A673 (cell line): ENCODE data around the gene RTCB.
A peak's percentile ranks its signal among the peaks of the same experiment; 100 is the strongest.

Experiments used
- CTCF ChIP-seq: fragments of 300-800, 200-600 bp; sonication (generic); conservative IDR thresholded peaks from 2 replicates; pipeline ENCODE4 v1.5.1; 2017; ENCODE audit warnings: low read depth, mild to moderate bottlenecking, antibody characterized with exemption, low read length, moderate library complexity, mixed read lengths
- EZH2 ChIP-seq: fragments of 200-600 bp; sonication (generic); IDR thresholded peaks from 2 replicates; pipeline ENCODE4 v1.6.1; 2017; ENCODE audit warnings: borderline replicate concordance, low read depth, mild to moderate bottlenecking, mixed read lengths, antibody characterized with exemption, low read length; ENCODE audit not compliant: poor library complexity, severe bottlenecking

- TF ChIP-seq EZH2 (no peak), CTCF (peak; percentile 62)
Measured at GRCh38 chr22:32389685-32390084, 22.4 kb downstream of the RTCB start.
